Nephron progenitor cell (in vitro differentiated cells): ENCODE data around the gene PDE4D.

ENCODE experiments used
- DNase-seq: peaks from one replicate; pipeline ENCODE4 v3.0.0; 2021
- H3K27ac Mint-ChIP-seq: 2 replicates; pipeline ENCODE4 v1.8.0; 2021; ENCODE audit warnings: mild to moderate bottlenecking, moderate library complexity, mixed read lengths
- H3K27me3 Mint-ChIP-seq: 2 replicates; pipeline ENCODE4 v1.8.0; 2021; ENCODE audit warnings: mild to moderate bottlenecking, low read depth, mixed read lengths; ENCODE audit not compliant: poor library complexity
- H3K36me3 Mint-ChIP-seq: 2 replicates; pipeline ENCODE4 v1.8.0; 2021; ENCODE audit warnings: low read depth, mixed read lengths
- H3K4me1 Mint-ChIP-seq: 2 replicates; pipeline ENCODE4 v1.8.0; 2021; ENCODE audit warnings: mixed read lengths
- H3K4me3 Mint-ChIP-seq: 2 replicates; pipeline ENCODE4 v1.8.0; 2021; ENCODE audit warnings: mild to moderate bottlenecking, moderate library complexity, mixed read lengths
- H3K9me3 Mint-ChIP-seq: 2 replicates; pipeline ENCODE4 v1.8.0; 2021; ENCODE audit warnings: mild to moderate bottlenecking, moderate library complexity, mixed read lengths
- TF ChIP-seq, protein P1 (sequence below): fragments of 200-600 bp; sonication (generic); IDR thresholded peaks from 2 replicates; pipeline ENCODE4 v1.5.0; 2021; ENCODE audit warnings: antibody characterized with exemption

PDE4D gene

GRCh38 chr5:59341155-59341554, 552.4 kb downstream of the PDE4D start:
- H3K27ac Mint-ChIP-seq = no peak overlapping the region
- H3K36me3 Mint-ChIP-seq = peaks cover 6% of the 10 kb centered on the region
- no peak overlapping the region for H3K4me3 Mint-ChIP-seq
- peaks cover 3% of the 10 kb centered on the region for H3K27me3 Mint-ChIP-seq
- H3K9me3 Mint-ChIP-seq = peaks cover 7% of the 10 kb centered on the region
- TF ChIP-seq, protein P1, sequence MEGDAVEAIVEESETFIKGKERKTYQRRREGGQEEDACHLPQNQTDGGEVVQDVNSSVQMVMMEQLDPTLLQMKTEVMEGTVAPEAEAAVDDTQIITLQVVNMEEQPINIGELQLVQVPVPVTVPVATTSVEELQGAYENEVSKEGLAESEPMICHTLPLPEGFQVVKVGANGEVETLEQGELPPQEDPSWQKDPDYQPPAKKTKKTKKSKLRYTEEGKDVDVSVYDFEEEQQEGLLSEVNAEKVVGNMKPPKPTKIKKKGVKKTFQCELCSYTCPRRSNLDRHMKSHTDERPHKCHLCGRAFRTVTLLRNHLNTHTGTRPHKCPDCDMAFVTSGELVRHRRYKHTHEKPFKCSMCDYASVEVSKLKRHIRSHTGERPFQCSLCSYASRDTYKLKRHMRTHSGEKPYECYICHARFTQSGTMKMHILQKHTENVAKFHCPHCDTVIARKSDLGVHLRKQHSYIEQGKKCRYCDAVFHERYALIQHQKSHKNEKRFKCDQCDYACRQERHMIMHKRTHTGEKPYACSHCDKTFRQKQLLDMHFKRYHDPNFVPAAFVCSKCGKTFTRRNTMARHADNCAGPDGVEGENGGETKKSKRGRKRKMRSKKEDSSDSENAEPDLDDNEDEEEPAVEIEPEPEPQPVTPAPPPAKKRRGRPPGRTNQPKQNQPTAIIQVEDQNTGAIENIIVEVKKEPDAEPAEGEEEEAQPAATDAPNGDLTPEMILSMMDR = no peak
- H3K4me1 Mint-ChIP-seq = peaks cover 63% of the 10 kb centered on the region
- no peak for DNase-seq

DNA sequence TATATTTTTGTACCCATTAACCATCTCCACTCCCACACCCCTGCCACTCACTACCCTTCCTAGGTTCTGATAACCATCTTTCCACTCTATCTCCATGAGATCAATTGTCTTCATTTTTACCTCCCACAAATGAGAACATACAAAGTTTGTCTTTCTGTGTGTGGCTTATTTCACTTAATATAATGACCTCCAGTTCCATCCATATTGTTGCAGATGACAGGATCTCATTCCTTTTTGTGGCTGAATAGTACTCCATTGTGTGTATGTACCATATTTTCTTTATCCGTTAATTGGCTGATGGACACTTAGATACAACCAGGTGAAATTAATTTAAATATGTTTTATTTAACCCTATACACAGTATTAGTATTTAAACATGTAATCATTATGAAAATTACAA, 552.9 kb downstream of the PDE4D start:
- Mint-ChIP-seq H3K27me3 (peaks cover 3% of the 10 kb centered on the region), H3K9me3 (peaks cover 7% of the 10 kb centered on the region), H3K36me3 (peaks cover 6% of the 10 kb centered on the region), H3K4me3 (no peak overlapping the region), H3K4me1 (peaks cover 63% of the 10 kb centered on the region), H3K27ac (no peak overlapping the region)
- DNase-seq = no peak
- TF ChIP-seq, protein P1 = no peak

DNA sequence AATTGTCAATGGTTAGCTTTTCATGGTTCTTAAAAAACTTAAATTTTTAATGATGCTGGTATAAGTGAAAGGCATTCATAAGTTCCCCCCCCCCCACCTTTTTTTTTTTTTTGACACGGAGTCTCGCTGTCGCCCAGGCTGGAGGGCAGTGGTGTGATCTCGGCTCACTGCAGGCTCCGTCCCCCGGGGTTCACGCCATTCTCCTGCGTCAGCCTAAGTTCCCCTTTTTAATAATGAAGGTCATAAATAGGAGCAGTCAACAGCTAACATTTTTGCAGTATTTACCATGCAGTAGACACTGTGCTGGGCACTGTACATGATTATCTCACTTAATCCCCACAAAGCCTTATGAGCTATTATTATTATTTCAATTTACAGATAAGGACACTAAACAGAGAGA, 556.3 kb downstream of the PDE4D start:
- no peak for DNase-seq
- TF ChIP-seq, protein P1 = no peak
- Mint-ChIP-seq H3K27me3 (peaks cover 3% of the 10 kb centered on the region), H3K9me3 (no peaks in the 10 kb centered on the region), H3K4me3 (no peak overlapping the region), H3K4me1 (peaks cover 76% of the 10 kb centered on the region), H3K36me3 (no peaks in the 10 kb centered on the region), H3K27ac (no peak overlapping the region)

DNA sequence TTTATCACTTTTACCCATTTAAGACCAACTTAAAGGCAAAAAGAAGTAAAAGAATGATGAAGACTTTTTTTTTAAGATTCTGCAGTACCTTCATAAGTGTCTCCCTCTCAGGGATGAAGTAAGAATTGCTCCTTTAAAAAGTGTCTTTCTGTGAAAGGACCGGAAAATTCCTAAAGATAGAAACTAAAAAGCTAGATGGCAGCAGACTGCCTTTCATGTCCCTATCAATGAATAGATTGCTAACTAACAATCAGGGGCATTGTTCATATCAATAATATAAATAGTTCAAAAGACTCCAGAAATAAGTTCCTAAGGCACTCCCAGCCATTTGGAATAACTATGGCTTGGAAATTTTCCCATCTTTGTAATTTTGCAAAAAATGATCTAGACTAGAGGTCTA, 558.0 kb downstream of the PDE4D start:
- TF ChIP-seq, protein P1 = no peak
- DNase-seq = no peak
- H3K4me1 Mint-ChIP-seq = peaks cover 77% of the 10 kb centered on the region
- no peaks in the 10 kb centered on the region for H3K9me3 Mint-ChIP-seq
- H3K36me3 Mint-ChIP-seq = no peaks in the 10 kb centered on the region
- peaks cover 3% of the 10 kb centered on the region for H3K27me3 Mint-ChIP-seq
- H3K27ac Mint-ChIP-seq = no peak overlapping the region
- no peak overlapping the region for H3K4me3 Mint-ChIP-seq

DNA sequence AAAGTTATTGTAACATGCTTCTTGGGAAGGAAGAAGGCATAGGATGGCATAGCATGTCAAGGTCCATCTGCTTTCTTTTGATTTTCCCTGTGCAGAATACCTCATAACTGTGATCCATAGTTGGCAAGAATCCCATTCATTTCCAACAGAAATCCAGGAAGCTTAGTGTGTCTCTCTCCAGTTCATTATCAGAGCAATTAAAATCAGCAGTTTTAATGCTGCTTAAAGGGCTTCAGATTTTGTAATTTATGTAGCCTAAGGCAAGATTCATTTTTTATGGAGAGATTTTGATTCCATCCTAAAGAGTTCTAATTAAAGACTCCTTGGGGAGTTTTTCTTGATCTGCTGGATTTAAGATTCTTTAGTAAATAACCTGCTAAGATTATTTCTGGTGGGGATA, 560.1 kb downstream of the PDE4D start:
- no peak overlapping the region for H3K4me3 Mint-ChIP-seq
- TF ChIP-seq, protein P1 = no peak
- H3K27ac Mint-ChIP-seq = no peak overlapping the region

DNA sequence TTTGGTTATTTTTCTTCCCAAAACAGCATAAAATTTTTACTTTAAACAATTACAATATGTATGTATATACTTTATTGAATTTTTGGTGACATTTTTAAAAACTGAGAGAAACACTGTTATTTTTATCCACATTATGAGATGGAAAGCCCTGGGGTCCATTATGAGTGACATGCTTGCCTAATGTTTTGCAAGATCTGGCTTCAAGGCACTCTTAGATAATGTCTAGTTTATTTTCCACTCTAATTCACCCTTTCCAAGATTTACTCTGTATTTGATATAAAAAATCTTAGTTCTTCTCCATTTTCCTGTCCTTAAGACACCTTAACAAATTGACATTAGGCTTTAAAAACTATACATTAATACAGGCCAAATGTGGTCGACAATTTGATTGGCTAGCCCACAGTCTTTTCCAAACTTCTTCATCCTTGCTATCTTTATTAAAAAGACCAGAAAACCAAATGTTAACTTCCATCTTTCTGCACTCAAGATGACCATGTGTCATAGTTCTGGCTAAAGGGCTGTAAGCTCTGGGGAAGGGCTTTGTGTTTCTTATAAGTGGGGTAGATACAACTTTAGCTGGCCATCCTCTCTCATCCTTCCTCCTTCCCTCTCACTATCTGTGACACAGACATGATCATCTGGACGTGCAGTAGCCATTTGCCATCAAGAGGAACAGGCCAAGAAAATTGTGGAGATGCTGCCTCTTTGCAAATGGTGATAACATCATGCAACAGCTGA, 561.1 kb downstream of the PDE4D start:
- TF ChIP-seq, protein P1 = no peak
- H3K4me3 Mint-ChIP-seq = no peak overlapping the region
- H3K4me1 Mint-ChIP-seq = peaks cover 60% of the 10 kb centered on the region
- H3K36me3 Mint-ChIP-seq = no peaks in the 10 kb centered on the region
- DNase-seq = no peak
- H3K9me3 Mint-ChIP-seq = no peaks in the 10 kb centered on the region
- no peak overlapping the region for H3K27ac Mint-ChIP-seq
- H3K27me3 Mint-ChIP-seq = no peaks in the 10 kb centered on the region

More for the DNA sequence above, 560.1 kb downstream of the PDE4D start:
- no peaks in the 10 kb centered on the region for H3K9me3 Mint-ChIP-seq
- H3K36me3 Mint-ChIP-seq = no peaks in the 10 kb centered on the region
- H3K27me3 Mint-ChIP-seq = no peaks in the 10 kb centered on the region
- H3K4me1 Mint-ChIP-seq = peaks cover 65% of the 10 kb centered on the region
- DNase-seq = no peak
